GM12891 (cell line): ENCODE results near the gene NBPF1.
"Not testable (repeated sequence)": the region's sequence is repeated elsewhere in the genome, so short reads cannot be mapped to it uniquely, and the experiment has no call there.

Experiments used
- POLR2A ChIP-seq: IDR thresholded peaks from 2 replicates; pipeline ENCODE4 v1.6.1; 2011; ENCODE audit warnings: low read depth, low read length, control low read depth
- POLR2AphosphoS5 ChIP-seq: IDR thresholded peaks from 2 replicates; pipeline ENCODE4 v1.6.1; 2011; ENCODE audit warnings: low read depth, low read length, control low read depth
- SPI1 ChIP-seq: IDR thresholded peaks from 2 replicates; pipeline ENCODE4 v1.6.1; 2011; ENCODE audit warnings: low read depth, low read length, control low read depth
- TAF1 ChIP-seq: IDR thresholded peaks from 2 replicates; pipeline ENCODE4 v1.6.1; 2011; ENCODE audit warnings: low read depth, low read length, control low read depth

DNA sequence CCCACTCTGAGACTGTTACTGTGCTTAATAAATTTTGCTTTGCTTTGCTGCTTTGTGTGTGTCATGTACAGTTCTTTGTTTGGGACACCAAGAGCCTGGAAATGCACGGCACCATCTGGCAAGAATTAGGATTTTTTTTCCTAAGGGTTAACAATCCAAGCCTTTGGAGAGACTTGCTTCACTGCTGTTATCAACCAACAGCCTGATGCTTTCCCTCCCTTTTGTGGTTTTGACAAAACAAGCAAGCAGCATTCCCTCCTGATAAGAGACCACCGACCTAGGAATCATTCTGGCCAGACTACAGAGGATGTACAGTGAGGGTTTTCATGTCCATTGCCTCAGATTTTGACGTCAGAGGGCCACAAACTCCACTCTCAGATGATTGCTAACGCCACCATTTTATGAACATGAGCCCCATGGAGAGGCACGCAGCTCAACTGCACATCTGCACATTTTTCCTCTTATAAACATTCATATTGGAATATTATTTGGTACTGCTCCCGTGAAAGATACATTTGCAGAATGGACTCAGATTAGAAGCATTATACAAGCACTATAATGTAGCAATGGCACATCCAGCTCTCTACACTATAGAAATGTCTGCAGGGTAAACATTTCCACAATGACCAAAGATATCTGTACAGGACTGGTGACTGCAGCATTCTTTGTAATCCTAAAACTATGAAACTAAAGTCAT, 94.0 kb downstream of the NBPF1 start:
- TF ChIP-seq POLR2AphosphoS5, TAF1, POLR2A, SPI1: not testable (repeated sequence)
